GM06990 (cell line): ENCODE data around the gene RERE.

Experiments used
- DNase-seq: peaks from one replicate; pipeline ENCODE4 v3.0.0-alpha.2; 2011; ENCODE audit not compliant: insufficient read length; ENCODE audit errors: extremely low read depth
- H3K27me3 ChIP-seq: replicated peaks from 2 replicates; pipeline ENCODE4 v1.6.0; 2011; ENCODE audit warnings: low read length; ENCODE audit not compliant: control insufficient read depth, insufficient read depth
- H3K36me3 ChIP-seq: 2 replicates; pipeline ENCODE4 v1.5.1; 2011; ENCODE audit warnings: low read length; ENCODE audit not compliant: control insufficient read depth, insufficient read depth
- H3K4me3 ChIP-seq: replicated peaks from 2 replicates; pipeline ENCODE4 v1.5.1; 2011; ENCODE audit warnings: low read depth, mild to moderate bottlenecking, control low read depth, low read length
- CTCF ChIP-seq: IDR thresholded peaks from 2 replicates; pipeline ENCODE4 v1.5.1; 2011; ENCODE audit warnings: low read length, control low read depth, mild to moderate bottlenecking, inconsistent platforms; ENCODE audit not compliant: insufficient read depth, poor library complexity, severe bottlenecking

The RERE gene

GRCh38 chr1:8562881-8563865 is 254.3 kb downstream of the RERE start:
- DNase-seq, result no peak
- no peak for TF ChIP-seq CTCF
- H3K27me3 ChIP-seq, result no peaks in the 10 kb centered on the region
- no peak overlapping the region for H3K4me3 ChIP-seq
- no peaks in the 10 kb centered on the region for H3K36me3 ChIP-seq

GRCh38 chr1:8562222-8562621 is 255.2 kb downstream of the RERE start:
- no peak for TF ChIP-seq CTCF
- no peak for DNase-seq
- Histone ChIP-seq H3K4me3 (no peak overlapping the region), H3K36me3 (no peaks in the 10 kb centered on the region; the same call in 1 of the 2 replicates), H3K27me3 (no peaks in the 10 kb centered on the region)

DNA sequence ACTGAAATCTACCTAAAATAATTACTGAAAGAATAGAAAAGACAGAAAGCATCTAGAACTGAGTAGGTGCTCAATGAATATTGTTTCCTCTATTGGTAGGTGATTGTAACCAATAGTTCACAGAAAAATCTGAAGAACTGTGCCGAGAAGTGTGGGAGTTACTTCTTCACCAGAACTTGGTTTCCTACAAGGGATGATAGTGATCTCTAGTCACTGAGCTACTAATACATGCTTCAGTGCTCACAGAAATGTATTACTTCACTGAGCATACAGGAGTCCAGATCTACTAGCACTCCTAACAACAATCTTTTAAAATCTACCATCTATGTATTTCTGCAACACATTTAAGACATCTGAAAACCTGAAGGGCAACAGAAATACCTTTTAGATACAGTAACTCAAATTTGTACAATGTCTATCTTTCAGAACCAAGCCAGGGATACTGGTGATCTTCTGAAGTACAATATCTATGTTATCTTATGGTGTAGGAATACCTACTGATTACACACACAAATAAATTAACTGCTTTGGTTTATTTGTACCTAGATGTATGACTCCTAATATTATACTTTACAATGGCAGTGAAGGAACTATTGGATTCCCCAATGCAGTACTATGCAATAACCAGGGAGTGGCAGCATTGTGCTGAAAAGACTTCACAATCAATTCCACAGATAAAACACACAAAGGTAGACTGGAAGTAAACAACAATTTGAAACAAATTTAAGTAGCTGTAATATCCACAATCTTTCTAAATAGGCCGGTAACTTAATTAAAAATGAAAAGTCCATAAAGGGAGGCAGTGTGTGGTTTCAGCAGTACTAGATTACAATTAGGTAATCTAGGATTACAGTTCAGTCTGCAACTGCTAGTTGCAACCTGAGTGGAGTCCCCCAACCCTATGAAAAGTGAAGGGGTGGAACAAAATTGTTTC is 256.6 kb downstream of the RERE start:
- Histone ChIP-seq H3K27me3 (no peaks in the 10 kb centered on the region), H3K36me3 (no peaks in the 10 kb centered on the region; the same call in 1 of the 2 replicates), H3K4me3 (no peak overlapping the region)
- peak; percentile 26 for DNase-seq
- peak; percentile 69 for TF ChIP-seq CTCF

- H3K27me3 ChIP-seq, result no peaks in the 10 kb centered on the region
- no peak for TF ChIP-seq CTCF
- H3K4me3 ChIP-seq, result no peak overlapping the region
- H3K36me3 ChIP-seq, result no peaks in the 10 kb centered on the region; the same call in 1 of the 2 replicates
- DNase-seq, result no peak
Observed at GRCh38 chr1:8560035-8560434, 257.4 kb downstream of the RERE start.

DNA sequence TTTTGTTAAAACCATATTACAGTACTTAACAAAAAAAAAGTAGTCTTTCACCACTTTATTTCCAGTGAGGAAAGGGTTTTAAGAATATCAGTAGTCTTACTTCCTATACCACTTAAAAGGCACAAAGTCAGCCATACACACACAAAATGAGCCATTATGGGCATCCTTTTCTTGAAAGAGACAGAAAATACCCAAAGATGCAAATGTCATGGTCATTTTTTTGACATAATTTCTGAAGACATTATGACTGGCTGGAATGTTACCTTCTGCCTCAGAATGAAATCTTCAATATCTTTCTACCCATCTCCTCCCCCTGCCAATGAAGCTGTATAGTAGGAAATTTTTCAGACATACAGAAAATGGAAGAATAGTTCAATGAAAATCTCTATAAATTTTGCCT is 261.9 kb downstream of the RERE start:
- Histone ChIP-seq H3K36me3 (no peaks in the 10 kb centered on the region; the same call in 1 of the 2 replicates), H3K4me3 (no peak overlapping the region), H3K27me3 (no peaks in the 10 kb centered on the region)
- TF ChIP-seq CTCF, result no peak
- DNase-seq, result no peak
